ENCODE measurements around the gene RB1.

The RB1 gene

DNA sequence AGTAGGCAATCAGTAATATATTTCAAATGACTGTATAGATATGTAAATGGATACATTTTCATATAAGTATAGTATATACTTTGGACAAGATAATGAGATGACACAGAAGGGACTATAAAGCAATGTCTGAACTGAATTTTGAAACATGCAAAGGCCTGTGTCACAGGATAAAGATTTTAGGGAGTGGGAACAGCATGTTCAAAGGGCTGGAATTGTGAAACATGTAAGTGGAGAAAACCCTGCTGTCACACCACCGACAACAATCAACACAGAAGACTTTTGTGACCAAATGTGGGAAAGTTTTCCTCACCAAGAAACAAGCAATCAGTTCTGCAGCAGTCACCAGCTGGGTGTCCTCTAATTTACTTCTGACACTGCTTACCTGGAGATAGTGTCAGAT, 66.4 kb downstream of the RB1 start:
- Histone ChIP-seq H3K9me2 (ENCODE audit: low read depth, low read length) (no peaks in the 10 kb centered on the region), H3K27ac (ENCODE audit: low read depth, low read length, poor library complexity, severe bottlenecking) (no peak overlapping the region), H3K9me3 (ENCODE audit: low read length) (no peaks in the 10 kb centered on the region), H3K4me2 (ENCODE audit: low read length) (no peak overlapping the region), H3K9ac (ENCODE audit: low read length) (no peak overlapping the region), H3K27me3 (ENCODE audit: insufficient read depth, low read length) (no peaks in the 10 kb centered on the region), H3K36me3 (ENCODE audit: insufficient read depth, low read length) (peaks cover 25% of the 10 kb centered on the region), H2AFZ (ENCODE audit: low read length) (no peak overlapping the region), H3K4me1 (ENCODE audit: insufficient read depth, low read length, severe bottlenecking) (no peaks in the 10 kb centered on the region), H4K20me1 (ENCODE audit: insufficient read depth, low read length) (no peaks in the 10 kb centered on the region), H3F3A (ENCODE audit: insufficient read depth, low read length) (no peaks in the 10 kb centered on the region), H3K79me2 (ENCODE audit: insufficient read depth, low read length) (no peaks in the 10 kb centered on the region), H3K4me3 (ENCODE audit: low read depth, low read length, poor library complexity, severe bottlenecking) (no peak overlapping the region)
- TF ChIP-seq, protein P1, sequence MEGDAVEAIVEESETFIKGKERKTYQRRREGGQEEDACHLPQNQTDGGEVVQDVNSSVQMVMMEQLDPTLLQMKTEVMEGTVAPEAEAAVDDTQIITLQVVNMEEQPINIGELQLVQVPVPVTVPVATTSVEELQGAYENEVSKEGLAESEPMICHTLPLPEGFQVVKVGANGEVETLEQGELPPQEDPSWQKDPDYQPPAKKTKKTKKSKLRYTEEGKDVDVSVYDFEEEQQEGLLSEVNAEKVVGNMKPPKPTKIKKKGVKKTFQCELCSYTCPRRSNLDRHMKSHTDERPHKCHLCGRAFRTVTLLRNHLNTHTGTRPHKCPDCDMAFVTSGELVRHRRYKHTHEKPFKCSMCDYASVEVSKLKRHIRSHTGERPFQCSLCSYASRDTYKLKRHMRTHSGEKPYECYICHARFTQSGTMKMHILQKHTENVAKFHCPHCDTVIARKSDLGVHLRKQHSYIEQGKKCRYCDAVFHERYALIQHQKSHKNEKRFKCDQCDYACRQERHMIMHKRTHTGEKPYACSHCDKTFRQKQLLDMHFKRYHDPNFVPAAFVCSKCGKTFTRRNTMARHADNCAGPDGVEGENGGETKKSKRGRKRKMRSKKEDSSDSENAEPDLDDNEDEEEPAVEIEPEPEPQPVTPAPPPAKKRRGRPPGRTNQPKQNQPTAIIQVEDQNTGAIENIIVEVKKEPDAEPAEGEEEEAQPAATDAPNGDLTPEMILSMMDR (IDR thresholded peaks at IDR 0.05; ENCODE audit: low read length), result no peak
- no peak for TF ChIP-seq EZH2 (IDR thresholded peaks at IDR 0.05; ENCODE audit: borderline replicate concordance, low read length)

DNA sequence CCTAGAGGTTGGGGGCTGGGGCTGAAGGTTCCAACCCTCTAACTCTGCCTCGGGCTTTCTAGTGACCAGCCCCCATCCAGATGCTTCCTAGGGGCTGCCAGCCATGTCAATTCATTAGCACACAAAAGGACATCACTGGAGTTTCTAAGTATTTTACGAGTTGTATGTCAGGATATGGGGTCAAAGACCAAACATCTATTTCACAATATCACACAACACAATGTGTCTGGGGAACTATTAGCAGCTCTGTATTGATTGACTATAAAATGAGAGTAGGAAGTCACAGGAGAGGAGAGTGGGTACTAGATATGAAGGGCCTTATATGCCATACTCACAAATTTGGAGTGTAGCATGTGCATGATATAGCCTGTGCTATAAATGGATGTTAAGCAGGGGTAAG, 67.3 kb downstream of the RB1 start:
- Histone ChIP-seq H3K9me2 (ENCODE audit: low read depth, low read length) (no peaks in the 10 kb centered on the region), H3K27ac (ENCODE audit: low read depth, low read length, poor library complexity, severe bottlenecking) (no peak overlapping the region), H3K27me3 (ENCODE audit: insufficient read depth, low read length) (no peaks in the 10 kb centered on the region), H3K79me2 (ENCODE audit: insufficient read depth, low read length) (no peaks in the 10 kb centered on the region), H3K9me3 (ENCODE audit: low read length) (no peaks in the 10 kb centered on the region), H3K4me2 (ENCODE audit: low read length) (no peak overlapping the region), H2AFZ (ENCODE audit: low read length) (no peak overlapping the region), H3F3A (ENCODE audit: insufficient read depth, low read length) (no peaks in the 10 kb centered on the region), H3K4me1 (ENCODE audit: insufficient read depth, low read length, severe bottlenecking) (no peaks in the 10 kb centered on the region), H3K36me3 (ENCODE audit: insufficient read depth, low read length) (peaks cover 25% of the 10 kb centered on the region), H3K4me3 (ENCODE audit: low read depth, low read length, poor library complexity, severe bottlenecking) (no peak overlapping the region), H3K9ac (ENCODE audit: low read length) (no peak overlapping the region), H4K20me1 (ENCODE audit: insufficient read depth, low read length) (no peaks in the 10 kb centered on the region)
- no peak for TF ChIP-seq EZH2 (IDR thresholded peaks at IDR 0.05; ENCODE audit: borderline replicate concordance, low read length)
- TF ChIP-seq, protein P1 (IDR thresholded peaks at IDR 0.05; ENCODE audit: low read length), result no peak

DNA sequence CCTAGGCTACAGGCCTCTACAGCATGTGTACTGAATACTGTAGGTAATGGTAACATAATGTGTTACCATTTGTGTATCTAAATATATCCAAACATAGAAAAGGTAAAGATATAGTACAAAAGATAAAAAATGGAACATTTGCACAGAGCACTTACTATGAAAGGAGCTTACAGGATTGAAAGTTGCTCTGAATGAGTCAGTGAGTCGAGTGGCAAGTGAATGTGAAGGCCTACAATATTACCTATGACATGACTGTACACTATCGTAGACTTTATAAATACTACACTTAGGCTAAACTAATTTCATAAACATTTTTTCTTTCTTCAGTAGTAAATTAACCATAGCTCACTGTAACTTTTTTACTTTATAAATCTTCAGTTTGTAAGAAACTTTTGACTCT, 74.3 kb downstream of the RB1 start:
- Histone ChIP-seq H3F3A (ENCODE audit: insufficient read depth, low read length) (no peaks in the 10 kb centered on the region), H3K36me3 (ENCODE audit: insufficient read depth, low read length) (peaks cover 68% of the 10 kb centered on the region), H3K27ac (ENCODE audit: low read depth, low read length, poor library complexity, severe bottlenecking) (no peak overlapping the region), H3K4me1 (ENCODE audit: insufficient read depth, low read length, severe bottlenecking) (no peaks in the 10 kb centered on the region), H3K9me2 (ENCODE audit: low read depth, low read length) (no peaks in the 10 kb centered on the region), H3K4me2 (ENCODE audit: low read length) (no peak overlapping the region), H3K9ac (ENCODE audit: low read length) (no peak overlapping the region), H3K79me2 (ENCODE audit: insufficient read depth, low read length) (no peaks in the 10 kb centered on the region), H3K9me3 (ENCODE audit: low read length) (no peaks in the 10 kb centered on the region), H2AFZ (ENCODE audit: low read length) (no peak overlapping the region), H3K27me3 (ENCODE audit: insufficient read depth, low read length) (no peaks in the 10 kb centered on the region), H3K4me3 (ENCODE audit: low read depth, low read length, poor library complexity, severe bottlenecking) (no peak overlapping the region), H4K20me1 (ENCODE audit: insufficient read depth, low read length) (no peaks in the 10 kb centered on the region)
- TF ChIP-seq, protein P1 (IDR thresholded peaks at IDR 0.05; ENCODE audit: low read length), result no peak
- TF ChIP-seq EZH2 (IDR thresholded peaks at IDR 0.05; ENCODE audit: borderline replicate concordance, low read length), result no peak
